NCI-H146 treated with DMSO at 0.1 percent for 48 hours (cell line): Measurements from ENCODE around the gene OR6C70.
"Not testable (repeated sequence)": the region's sequence is repeated elsewhere in the genome, so short reads cannot be mapped to it uniquely, and the experiment has no call there.

ENCODE experiments used
- DNase-seq: peaks from one replicate; lab custom pipeline; 2025; ENCODE audit not compliant: unreplicated experiment; lab: John Stamatoyannopoulos, UW

Gene OR6C70

DNA sequence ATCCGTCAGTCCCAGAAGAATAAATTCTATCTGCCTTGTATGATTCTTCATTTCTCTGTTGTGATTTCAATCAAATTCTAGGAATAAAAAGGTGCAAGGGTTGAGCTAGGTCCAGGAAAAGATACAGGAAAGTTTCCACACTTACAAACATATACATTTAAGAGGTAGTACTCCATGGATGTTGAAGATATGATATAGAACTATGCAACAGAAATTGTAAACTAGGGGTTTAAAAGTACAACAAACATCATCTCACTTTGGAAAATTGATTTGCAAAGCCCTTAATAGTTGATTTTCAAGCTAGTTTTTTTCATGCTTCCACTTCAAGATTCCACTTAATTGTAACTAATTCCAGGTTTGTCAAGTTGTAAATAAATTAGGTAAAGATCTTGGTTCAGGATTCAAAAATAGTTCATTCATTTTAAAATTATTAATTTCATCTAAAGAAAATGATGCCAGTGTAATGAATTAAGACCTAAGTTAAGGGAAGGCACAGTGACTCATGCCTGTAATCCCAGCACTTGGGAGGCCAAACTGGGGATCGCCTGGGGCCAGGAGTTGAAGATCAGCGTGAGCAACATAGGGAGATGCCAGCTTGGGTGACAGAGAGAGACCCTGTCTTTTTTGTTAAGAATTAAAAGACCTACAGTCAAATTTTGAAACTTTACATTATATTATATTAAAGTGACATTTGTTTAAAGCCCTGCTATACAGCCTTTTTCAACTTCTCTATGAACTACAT lies at the start of gene OR6C70:
TSS of gene OR6C70 (minus strand) at position 51 of the 742 bp plus-strand sequence. CDS start at position 51, 0 bp downstream.
- DNase-seq = no peak

DNA sequence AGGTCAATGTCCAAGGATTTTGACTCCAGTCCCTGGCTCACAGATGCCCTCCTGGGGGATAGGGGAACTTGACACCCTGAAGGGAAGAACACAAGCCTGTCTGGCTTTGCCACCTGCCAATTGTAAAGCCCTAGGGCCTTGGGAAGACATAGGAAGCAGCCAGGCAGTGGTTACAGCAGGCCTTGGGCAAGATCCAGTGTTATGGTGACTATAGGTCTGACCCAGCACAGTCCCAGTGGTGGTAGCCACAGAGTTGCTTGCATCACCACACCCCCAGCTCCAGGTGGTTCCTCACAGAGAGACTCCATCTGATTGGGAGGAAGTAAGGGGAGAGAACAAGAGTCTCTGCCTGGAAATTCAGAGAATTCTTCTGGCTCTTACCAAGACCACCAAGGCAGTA lies 46.5 kb upstream of the OR6C70 start:
- DNase-seq = no peak

DNA sequence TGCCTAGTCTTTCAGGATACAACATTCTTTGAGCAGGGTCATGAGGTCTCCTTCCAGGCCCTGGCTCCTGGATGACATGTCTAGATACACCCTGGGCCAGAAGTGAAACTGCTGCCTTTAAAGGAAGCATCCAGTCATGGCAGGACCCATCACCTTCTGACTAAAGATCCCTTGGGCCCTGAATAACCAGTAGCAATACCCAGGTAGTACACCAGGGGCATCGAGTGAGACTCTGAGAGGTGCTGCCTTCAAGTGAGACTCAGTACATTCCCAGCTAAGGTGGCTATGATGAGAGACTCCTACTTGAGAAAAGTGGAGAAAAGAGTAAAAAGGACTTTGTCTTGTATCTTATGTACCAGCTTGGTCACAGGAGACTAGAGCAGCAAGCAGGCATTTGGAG lies 45.8 kb upstream of the OR6C70 start:
- no peak for DNase-seq

DNA sequence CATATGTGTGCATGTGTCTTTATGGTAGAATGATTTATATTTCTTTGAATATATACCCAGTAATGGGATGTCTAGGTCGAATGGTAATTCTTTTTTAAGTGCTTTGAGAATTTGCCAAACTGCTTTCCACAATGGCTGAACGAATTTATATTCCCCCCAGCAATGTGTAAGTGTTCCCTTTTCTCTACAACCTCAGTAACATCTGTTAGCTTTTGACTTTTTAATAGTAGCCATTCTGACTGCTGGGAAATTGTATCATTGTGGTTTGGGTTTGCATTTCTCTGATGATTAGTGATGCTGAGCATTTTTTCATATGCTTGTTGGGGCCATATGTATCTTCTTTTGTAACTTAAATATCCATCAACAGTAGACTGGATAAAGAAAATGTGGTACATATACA lies 31.7 kb upstream of the OR6C70 start:
- no peak for DNase-seq

DNA sequence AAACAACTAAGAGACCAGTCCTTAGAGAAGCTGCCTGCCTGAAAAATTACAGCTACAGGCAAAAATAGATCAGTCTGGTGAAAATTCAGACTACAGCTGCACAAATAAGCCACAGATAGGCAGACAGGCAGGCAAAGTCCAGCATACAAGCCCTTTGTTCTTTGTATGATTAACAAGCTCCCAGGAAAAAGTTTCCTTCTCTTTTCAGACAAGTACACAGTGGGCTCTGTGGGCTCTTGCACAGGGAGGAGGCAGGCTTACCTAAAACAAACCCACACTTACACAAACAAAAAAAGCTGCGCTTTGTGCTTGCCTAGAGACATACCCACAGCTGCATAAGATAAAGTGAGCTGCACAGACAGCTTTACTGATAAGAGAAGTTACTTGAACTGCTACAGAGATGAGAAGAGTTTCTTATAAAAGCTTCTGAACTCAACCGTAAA lies 29.9 kb upstream of the OR6C70 start:
- no peak for DNase-seq

DNA sequence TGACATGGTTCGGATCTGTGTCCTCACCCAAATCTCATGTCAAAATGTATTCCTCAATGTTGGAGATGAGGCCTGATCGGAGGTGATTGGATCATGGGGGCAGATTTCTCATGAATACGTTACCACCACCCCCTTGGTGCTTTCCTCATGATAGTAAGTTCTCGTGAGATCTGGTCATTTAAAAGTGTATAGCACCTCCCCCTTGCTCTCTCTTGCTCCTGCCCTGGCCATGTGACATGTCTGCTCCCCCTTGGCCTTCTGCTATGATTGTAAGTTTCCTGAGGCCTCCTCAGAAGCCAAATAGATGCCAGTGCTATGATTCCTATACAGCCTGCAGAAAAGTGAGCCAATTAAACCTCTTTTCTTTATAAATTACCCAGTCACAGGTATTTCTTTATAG lies 29.3 kb upstream of the OR6C70 start:
- no peak for DNase-seq

DNA sequence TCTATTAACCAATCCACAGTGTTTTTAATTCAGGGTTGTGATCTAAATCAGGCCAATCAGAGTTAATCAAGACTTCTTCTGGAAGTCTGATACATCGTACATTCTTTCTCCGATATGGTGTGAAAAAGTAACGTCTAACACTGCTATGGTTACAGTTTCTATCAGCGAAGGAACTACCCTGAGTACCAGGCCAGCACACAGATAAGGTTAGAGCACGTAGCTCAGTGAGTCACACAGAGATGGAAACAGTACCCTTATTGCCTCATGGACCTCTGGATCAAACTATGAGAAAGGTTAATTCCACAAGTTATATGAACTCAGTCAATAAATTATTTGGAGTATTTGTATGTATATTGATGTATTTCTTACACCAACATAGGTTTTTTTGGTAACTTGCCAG lies 25.6 kb upstream of the OR6C70 start:
- no peak for DNase-seq

DNA sequence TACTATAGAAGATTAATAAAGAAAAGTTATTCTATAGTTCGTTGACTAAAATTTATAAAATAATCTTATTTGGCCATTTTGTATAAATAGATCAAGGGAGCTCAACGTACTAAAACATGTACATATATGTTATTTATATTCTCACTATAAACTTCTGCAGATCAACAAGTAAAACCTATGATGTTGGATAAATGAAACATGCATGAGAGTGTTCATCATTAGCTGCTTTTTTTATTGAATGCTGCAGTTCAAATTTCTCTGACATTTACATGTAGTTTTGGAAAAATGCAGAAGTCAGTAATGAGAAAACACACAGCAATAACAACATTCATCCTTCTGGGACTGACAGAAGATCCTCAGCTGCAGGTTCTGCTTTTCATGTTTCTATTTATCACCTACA lies 22.1 kb upstream of the OR6C70 start, which contains the start of gene OR6C68:
TSS of gene OR6C68 (plus strand) at position 301 of the 400 bp plus-strand sequence. CDS start at position 301, 0 bp downstream.
- no peak for DNase-seq

DNA sequence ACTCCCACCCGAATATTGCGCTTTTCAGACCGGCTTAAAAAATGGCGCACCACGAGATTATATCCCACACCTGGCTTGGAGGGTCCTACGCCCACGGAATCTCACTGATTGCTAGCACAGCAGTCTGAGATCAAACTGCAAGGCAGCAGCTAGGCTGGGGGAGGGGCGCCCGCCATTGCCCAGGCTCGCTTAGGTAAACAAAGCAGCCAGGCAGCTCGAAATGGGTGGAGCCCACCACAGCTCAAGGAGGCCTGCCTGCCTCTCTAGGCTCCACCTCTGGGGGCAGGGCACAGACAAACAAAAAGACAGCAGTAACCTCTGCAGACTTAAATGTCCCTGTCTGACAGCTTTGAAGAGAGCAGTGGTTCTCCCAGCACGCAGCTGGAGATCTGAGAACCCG lies 14.3 kb upstream of the OR6C70 start:
- not testable (repeated sequence) for DNase-seq

DNA sequence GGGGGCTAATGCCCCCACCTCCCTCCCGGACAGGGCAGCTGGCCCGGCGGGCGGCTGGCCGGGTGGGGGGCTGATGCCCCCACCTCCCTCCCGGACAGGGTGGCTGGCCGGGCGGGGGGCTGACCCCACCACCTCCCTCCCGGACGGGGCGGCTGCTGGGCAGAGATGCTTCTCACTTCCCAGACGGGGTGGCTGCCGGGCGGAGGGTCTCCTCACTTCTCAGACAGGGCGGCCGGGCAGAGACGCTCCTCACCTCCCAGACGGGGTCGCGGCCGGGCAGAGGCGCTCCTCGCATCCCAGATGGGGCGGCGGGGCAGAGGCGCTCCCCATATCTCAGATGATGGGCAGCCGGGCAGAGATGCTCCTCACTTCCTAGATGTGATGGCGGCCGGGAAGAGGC lies 9.2 kb upstream of the OR6C70 start:
- not testable (repeated sequence) for DNase-seq

DNA sequence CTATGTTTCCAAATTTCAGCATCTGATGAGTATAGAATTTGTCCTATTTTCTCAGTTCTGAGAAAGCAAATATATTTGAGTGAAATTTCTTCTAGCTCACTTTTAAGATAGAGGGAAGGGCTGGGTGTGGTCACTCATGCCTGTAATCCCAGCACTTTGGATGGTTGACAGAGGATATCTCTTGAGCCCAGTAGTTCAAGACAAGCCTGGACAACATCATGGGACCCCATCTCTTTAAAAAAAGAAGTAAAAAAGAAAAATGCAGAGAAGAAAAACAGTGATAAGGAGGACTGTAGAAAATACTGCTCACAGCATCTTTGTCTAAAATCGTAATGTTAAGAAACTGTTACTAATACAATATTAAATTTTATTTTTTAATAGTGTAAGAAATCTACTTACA lies 2.3 kb upstream of the OR6C70 start:
- DNase-seq = no peak

DNA sequence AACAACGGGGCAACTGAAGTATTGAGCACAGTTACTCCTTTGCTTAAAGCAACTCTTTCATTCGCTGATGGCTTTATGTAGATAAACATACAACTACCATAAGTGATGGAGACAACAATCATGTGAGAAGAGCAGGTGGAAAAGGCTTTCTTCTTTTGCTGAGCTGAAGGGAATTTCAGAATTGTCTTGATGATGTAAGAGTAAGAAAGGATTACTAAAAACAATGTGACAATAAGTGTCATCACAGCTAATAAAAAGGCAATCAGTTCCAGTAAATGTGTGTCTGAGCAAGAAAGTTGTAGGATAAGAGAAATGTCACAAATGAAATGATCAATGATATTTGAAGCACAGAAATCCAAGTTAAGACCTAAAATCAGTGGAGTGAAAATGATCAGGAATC lies 647 bp downstream of the OR6C70 start:
- DNase-seq = no peak

DNA sequence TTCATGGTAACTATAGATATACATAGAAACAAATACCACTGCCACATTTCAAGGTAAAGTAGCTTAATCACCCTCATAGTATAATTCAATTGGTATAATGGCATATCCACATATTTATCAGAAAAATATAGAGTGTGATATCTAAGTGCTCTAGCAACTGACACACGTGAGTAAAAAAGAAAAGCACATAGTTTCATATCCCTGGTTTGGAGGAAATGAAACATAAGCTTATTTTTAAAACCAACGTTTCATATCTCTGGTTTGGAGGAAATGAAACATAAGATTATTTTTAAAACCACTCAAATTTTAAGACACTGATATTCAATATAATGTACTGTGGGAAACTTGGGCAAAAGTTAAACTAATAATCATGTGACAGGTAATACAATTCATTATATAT lies 2.1 kb downstream of the OR6C70 start:
- DNase-seq = no peak

DNA sequence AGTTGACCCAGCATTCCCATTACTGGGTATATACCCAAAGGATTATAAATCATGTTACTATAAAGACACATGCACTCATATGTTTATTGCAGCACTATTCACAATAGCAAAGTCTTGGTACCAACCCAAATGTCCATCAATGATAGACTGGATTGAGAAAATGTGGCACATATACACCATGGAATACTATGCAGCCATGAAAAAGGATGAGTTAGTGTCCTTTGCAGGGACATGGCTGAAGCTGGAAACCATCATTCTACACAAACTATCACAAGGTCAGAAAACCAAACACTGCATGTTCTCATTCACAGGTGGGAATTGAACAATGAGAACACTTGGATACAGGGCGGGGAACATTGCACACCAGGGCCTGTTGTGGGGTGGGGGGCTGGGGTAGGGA lies 5.0 kb downstream of the OR6C70 start:
- DNase-seq = not testable (repeated sequence)

DNA sequence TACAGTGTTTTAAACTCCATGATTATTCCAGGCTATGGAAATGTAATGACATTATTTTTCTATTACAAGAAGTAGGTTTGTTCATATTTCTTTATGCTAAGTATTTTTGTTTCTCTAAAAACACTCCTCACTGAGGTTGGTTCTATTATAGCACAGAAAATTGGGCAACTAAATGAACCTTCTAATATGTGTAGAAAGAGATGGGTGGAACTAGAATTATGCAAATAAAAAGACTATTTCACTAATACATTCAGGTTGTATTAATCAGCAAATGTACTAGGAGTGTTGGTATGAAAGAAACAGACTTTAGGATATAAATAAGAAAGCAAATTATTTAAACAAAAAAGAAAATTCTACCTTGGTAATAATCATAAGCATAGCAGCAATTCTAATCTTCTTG lies 21.1 kb downstream of the OR6C70 start:
- DNase-seq = no peak

DNA sequence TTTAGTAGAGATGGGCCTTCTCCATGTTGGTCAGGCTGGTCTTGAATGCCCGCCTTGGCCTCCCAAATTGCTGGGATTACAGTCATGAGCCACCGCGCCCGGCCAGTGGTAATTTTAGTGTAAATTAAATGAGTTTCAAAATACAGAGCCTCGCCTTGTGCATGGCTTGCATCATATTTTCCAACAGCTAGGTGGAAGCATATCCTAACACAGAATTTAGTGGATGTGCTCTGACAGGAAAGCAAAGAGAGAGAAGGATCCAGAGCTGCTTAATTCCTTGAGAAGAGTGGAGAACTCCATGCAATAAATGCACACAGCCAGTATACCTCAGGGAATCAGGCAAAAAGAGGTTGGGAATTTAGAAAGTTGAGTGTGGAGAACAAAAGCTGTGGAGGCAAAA lies 23.6 kb downstream of the OR6C70 start:
- no peak for DNase-seq

DNA sequence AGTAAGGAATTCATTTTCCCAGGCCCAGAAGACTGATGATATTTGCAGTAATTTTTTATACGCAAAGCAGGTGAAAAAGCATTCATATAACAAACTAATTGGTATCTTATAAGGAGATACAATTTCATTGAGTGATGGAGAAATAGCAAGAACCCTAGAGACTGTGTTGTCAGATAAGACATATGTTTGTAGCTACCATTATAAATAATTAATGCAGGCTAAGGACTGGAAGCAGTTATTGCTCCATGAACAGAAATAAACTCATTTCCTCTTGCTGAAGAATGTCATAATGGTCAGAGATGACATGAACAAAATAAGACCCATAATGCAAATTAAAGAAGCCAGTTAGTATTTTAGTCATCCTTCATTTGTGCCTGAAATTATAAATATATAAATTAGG lies 24.6 kb downstream of the OR6C70 start:
- no peak for DNase-seq

DNA sequence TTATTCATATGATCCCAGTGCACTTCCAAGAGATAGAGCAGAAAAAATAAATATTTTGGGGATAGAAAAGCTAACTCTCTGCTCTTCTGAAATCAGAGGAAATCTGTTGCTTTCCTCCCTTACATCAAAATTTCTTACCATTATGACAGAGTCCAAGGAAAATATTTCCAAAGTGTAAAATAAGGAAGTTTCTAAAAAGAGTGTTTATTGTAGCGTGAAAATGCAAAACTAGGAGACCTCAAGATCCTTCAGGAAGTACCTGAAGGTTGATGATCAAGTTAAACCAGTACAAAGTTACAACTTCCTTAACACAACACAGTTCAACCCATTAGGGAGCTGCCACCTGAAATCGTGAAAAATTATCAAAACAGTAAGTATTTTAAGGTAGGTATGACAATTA lies 26.2 kb downstream of the OR6C70 start, which contains the start of gene OR6C2:
TSS of gene OR6C2 (plus strand) at position 301 of the 400 bp plus-strand sequence. CDS start 8,138 bp downstream, outside the sequence.
- no peak for DNase-seq

DNA sequence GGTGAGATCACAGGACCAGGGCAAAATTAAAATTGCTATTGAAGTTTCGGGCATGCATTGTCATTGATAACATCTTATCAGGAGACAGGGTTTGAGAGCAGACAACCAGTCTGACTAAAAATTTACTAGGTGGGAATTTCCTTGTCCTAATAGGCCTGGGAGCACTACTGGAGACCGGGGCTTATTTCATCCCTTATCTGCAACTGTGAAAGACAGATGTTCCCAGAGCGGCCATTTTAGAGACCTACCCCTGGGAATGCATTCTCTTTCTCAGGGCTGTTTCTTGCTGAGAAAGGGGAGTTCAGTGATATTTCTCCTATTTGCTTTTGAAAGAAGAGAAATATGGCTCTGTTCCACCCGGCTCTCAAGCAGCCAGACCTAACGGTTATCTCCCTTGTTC lies 28.7 kb downstream of the OR6C70 start:
- not testable (repeated sequence) for DNase-seq

DNA sequence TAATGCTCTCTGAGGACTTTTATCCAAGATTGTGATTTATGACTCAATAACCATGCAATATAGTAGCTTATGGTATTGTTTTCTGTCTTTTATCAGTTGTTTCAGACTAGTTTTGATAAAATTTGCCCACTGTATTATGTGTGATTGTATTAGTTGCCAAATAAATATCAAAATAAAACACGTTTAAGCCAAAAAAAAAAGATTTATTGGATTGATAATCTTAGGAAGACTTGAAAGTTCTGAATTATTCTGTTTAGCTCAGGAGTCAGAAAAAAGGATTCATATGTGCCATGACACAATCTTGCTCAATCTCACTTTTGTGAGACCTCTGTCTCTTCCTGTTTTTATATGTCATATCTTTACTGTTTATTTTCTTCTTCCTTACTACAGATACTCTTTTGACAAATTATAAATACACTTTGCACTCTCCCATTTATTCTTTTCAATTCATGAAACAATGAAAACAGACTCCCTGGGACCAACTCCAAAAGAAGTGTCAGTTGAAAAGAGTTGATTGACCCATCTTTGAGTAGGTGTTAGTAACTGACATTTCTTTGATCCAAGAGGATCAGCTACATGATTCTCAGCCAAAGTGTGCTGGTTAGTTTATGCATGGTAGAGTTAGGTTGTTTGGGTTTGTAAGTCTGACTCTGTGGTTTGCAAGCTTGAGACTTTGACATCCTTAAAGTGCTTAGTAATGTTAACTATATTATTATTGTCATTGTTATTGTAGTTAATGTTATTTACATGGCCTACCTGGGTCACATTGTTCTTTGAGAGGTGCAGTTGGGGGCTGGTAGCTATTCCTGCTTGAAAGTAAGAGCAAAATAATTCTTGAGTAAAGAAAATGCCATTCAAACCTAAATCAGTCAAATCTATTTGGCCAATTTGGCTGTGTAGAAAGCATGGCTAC lies 41.4 kb downstream of the OR6C70 start:
- DNase-seq = no peak

DNA sequence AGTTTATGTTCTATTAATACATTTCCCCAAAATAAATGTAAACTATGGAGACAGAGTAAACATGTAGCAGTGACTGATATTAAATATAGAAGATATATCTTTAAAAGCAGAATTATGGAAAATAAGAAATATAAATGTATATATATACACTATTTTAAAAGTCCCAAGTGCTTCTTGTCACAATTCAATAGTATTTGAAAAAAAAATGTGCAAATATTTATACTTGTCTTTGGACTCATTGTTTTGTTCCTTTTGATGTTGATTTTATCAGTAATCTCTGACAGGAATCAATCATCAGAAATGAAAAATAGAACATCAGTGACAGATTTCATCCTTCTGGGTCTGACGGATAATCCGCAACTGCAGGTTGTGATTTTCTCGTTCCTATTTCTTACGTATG lies 44.0 kb downstream of the OR6C70 start, which contains the start of gene OR6C76:
TSS of gene OR6C76 (plus strand) at position 301 of the 400 bp plus-strand sequence. CDS start at position 301, 0 bp downstream.
- no peak for DNase-seq
